DND-41 (cell line): Measurements from ENCODE around the gene HCCS.

Source experiments
- CTCF ChIP-seq: IDR thresholded peaks from 2 replicates; pipeline ENCODE4 v1.5.1; 2012; ENCODE audit warnings: borderline replicate concordance, low read length, moderate library complexity, mild to moderate bottlenecking; ENCODE audit not compliant: poor library complexity, severe bottlenecking; ENCODE audit errors: extremely low read depth
- EZH2 ChIP-seq: IDR thresholded peaks from 3 replicates; pipeline ENCODE4 v1.6.1; 2012; ENCODE audit warnings: borderline replicate concordance, low read depth, mild to moderate bottlenecking, moderate library complexity, low read length, inconsistent platforms; ENCODE audit not compliant: severe bottlenecking

GRCh38 chrX:11100281-11101035, 10.7 kb upstream of the HCCS start:
- TF ChIP-seq CTCF = peak; percentile 26
- no peak for TF ChIP-seq EZH2
